Endothelial cell of umbilical vein (primary cell): ENCODE results near the gene IBA57. TPM values are rescaled to one million over a fixed set of nuclear protein-coding genes. Genes with fewer than 3 reads are reported as not detected.

Experiments used
- BruUV-seq: library from RNA; stranded (reverse); fragments of 400-500 nt; replicated peaks from 2 replicates; lab custom pipeline; 2021; lab: Mats Ljungman, UMichigan
- CTCF ChIA-PET: fragments of 300-600, 350-600 bp; sonication (Branson Sonifier 250); formaldehyde crosslinking; loops from one replicate; lab custom pipeline; 2021; ENCODE audit warnings: antibody characterized with exemption, inconsistent platforms; lab: Charles Lee
- POLR2A ChIA-PET: fragments of 300-600, 350-600 bp; sonication (Branson Sonifier 250); formaldehyde crosslinking; loops from one replicate; lab custom pipeline; 2021; ENCODE audit warnings: antibody characterized with exemption, inconsistent platforms; lab: Charles Lee
- DNase-seq: peaks from one replicate; pipeline ENCODE4 v3.0.0-alpha.2; 2011; ENCODE audit warnings: low read depth, low spot score
- FAIRE-seq: peaks from 2 replicates; lab custom pipeline; 2011; peaks lifted over from hg19 to GRCh38; lab: Jason Lieb, UNC
- H2AFZ ChIP-seq: 2 replicates; pipeline ENCODE4 v1.6.0; 2012; ENCODE audit warnings: low read depth, low read length, control low read depth, inconsistent platforms
- H3K27ac ChIP-seq: 2 replicates; pipeline ENCODE4 v1.5.1; 2011; ENCODE audit warnings: low read depth, mild to moderate bottlenecking, control low read depth, low read length, moderate library complexity; ENCODE audit not compliant: insufficient read depth
- H3K27me3 ChIP-seq, 2 experiments: 2 replicates each; pipeline versions ENCODE4 v1.6.0 to v1.6.1; 2011; ENCODE audit warnings: low read length in 2 of 2, mixed read lengths in 1 of 2; ENCODE audit not compliant: control insufficient read depth in 2 of 2, insufficient read depth in 2 of 2
- H3K36me3 ChIP-seq, 2 experiments: 2 replicates in 1 of 2; 3 replicates in 1 of 2; pipeline ENCODE4 v1.5.1; 2011; ENCODE audit warnings: low read length in 2 of 2, mild to moderate bottlenecking in 1 of 2, moderate library complexity in 1 of 2; ENCODE audit not compliant: control insufficient read depth in 2 of 2, insufficient read depth in 2 of 2; ENCODE audit errors: extremely low read depth in 1 of 2
- H3K4me1 ChIP-seq: 3 replicates; pipeline ENCODE4 v1.5.1; 2011; ENCODE audit warnings: mild to moderate bottlenecking, low read length; ENCODE audit not compliant: control insufficient read depth, insufficient read depth; ENCODE audit errors: extremely low read depth
- H3K4me2 ChIP-seq: 2 replicates; pipeline ENCODE4 v1.6.1; 2011; ENCODE audit warnings: low read length, control low read depth, mixed read lengths; ENCODE audit not compliant: insufficient read depth
- H3K4me3 ChIP-seq, 3 experiments: fragments of 200-600 bp in 1 of 3; sonication (generic), shearing (Covaris generic) in 1 of 3; replicated peaks in 1 of 3; 2 replicates each; pipeline ENCODE4 v1.5.1; 2011 to 2016; ENCODE audit warnings: control low read depth in 3 of 3, low read length in 3 of 3, mild to moderate bottlenecking in 2 of 3, inconsistent platforms in 1 of 3, low read depth in 1 of 3, moderate library complexity in 1 of 3; ENCODE audit not compliant: insufficient read depth in 1 of 3
- H3K79me2 ChIP-seq: 2 replicates; pipeline ENCODE4 v1.6.0; 2012; ENCODE audit warnings: low read length, inconsistent platforms; ENCODE audit not compliant: control insufficient read depth, insufficient read depth
- H3K9ac ChIP-seq: replicated peaks from 2 replicates; pipeline ENCODE3; 2011; ENCODE audit warnings: low read length, control low read depth; ENCODE audit not compliant: insufficient read depth; ENCODE audit errors: extremely low read depth
- H3K9me1 ChIP-seq: replicated peaks from 3 replicates; pipeline ENCODE4 v1.6.0; 2011; ENCODE audit warnings: mild to moderate bottlenecking, low read length; ENCODE audit not compliant: control insufficient read depth, insufficient read depth; ENCODE audit errors: extremely low read depth
- H3K9me3 ChIP-seq: replicated peaks from 2 replicates; pipeline ENCODE4 v1.5.1; 2012; ENCODE audit warnings: low read length, inconsistent platforms; ENCODE audit not compliant: control insufficient read depth, insufficient read depth
- H4K20me1 ChIP-seq: replicated peaks from 2 replicates; pipeline ENCODE3; 2011; ENCODE audit warnings: mild to moderate bottlenecking, low read length; ENCODE audit not compliant: control insufficient read depth, insufficient read depth; ENCODE audit errors: extremely low read depth
- CTCF ChIP-seq, 2 donors: IDR thresholded peaks; 1 replicate in 1 of 2; 2 replicates in 1 of 2; pipeline ENCODE4 v1.5.1; 2011; ENCODE audit warnings: low read length in 2 of 2, mild to moderate bottlenecking in 2 of 2, moderate library complexity in 2 of 2, control low read depth in 1 of 2, inconsistent platforms in 1 of 2, low read depth in 1 of 2; ENCODE audit not compliant: insufficient read depth in 1 of 2; ENCODE audit errors: extremely low read depth in 1 of 2
- EZH2 ChIP-seq: IDR thresholded peaks from 2 replicates; pipeline ENCODE4 v1.6.1; 2012; ENCODE audit warnings: borderline replicate concordance, low read depth, mild to moderate bottlenecking, moderate library complexity, low read length, inconsistent platforms; ENCODE audit not compliant: severe bottlenecking
- FOS ChIP-seq: IDR thresholded peaks from 2 replicates; pipeline ENCODE4 v1.6.1; 2011; ENCODE audit warnings: mild to moderate bottlenecking, low read length, moderate library complexity, borderline replicate concordance; ENCODE audit not compliant: insufficient read depth
- GATA2 ChIP-seq: IDR thresholded peaks from 2 replicates; pipeline ENCODE4 v1.7.0; 2011; ENCODE audit warnings: low read depth, mild to moderate bottlenecking, moderate library complexity, mixed read lengths, low read length; ENCODE audit not compliant: insufficient read length, insufficient read depth
- JUN ChIP-seq: IDR thresholded peaks from 2 replicates; pipeline ENCODE4 v1.6.1; 2011; ENCODE audit warnings: borderline replicate concordance, low read depth; ENCODE audit not compliant: insufficient read length, insufficient read depth
- MYC ChIP-seq: IDR thresholded peaks from one replicate; pipeline ENCODE4 v1.6.1; 2011; ENCODE audit warnings: mild to moderate bottlenecking, low read depth, low read length
- POLR2A ChIP-seq: IDR thresholded peaks from 2 replicates; pipeline ENCODE4 v1.6.1; 2012; ENCODE audit warnings: low read depth, mild to moderate bottlenecking, control low read depth, low read length
- POLR2AphosphoS5 ChIP-seq: IDR thresholded peaks from 2 replicates; pipeline ENCODE4 v1.6.1; 2012; ENCODE audit warnings: low read depth, mild to moderate bottlenecking, control low read depth, low read length, moderate library complexity; ENCODE audit not compliant: insufficient read depth
- dilution Hi-C: fragments of 300-500 bp; cut with MboI; formaldehyde crosslinking; loops from one replicate; pipeline ENCODE4 v1.15.0; 2019; ENCODE audit warnings: low sequenced_read_pairs; ENCODE audit not compliant: extremely low pct_ligation_motif_present
- intact Hi-C: fragments of 100-400 bp; cut with micrococcal nuclease; formaldehyde crosslinking; loops from one replicate; pipeline ENCODE4 v1.10.0; 2022
- polyA plus RNA-seq, 4 experiments: library from polyadenylated mRNA; depleted of rRNA in 3 of 4; stranded (reverse) in 3 of 4; unstranded in 1 of 4; fragments of >200 nt; gene quantifications; 2 replicates each; pipeline versions ENCODE4 v1.2.1 to v1.2.3, GENCODE V29; 2011 to 2012; ENCODE audit warnings: missing spikeins in 1 of 4
- total RNA-seq: library from RNA; stranded (reverse); gene quantifications from 2 replicates; pipeline ENCODE4 v1.2.3, GENCODE V29; 2021
- TF ChIP-seq, protein P1 (sequence below): IDR thresholded peaks from 2 replicates; pipeline ENCODE4 v1.6.1; 2011; ENCODE audit not compliant: insufficient read depth, insufficient read length

Gene IBA57
- total and polyA plus RNA-seq, 2 donors (not counting 3 experiments of a cell fraction or from before 2014, with no cell fraction given): 3.4 to 7.7 TPM

- DNase-seq (no peak), FAIRE-seq (no peak)
- H3K9me1 ChIP-seq: no peaks in the 10 kb centered on the region
- POLR2A ChIA-PET: no interaction called here
- intact Hi-C loops (no loop called here), dilution Hi-C loops (loop anchor here (10.0 kb wide), 1 partner anchor 64 kb away; no protein-coding TSS in a partner anchor)
- TF ChIP-seq CTCF (IDR thresholded peaks at IDR 0.05; ENCODE audit: extremely low read depth in 1 of 2, insufficient read depth in 1 of 2, low read depth in 1 of 2, low read length in 2 of 2) (no peak), MYC (no peak), EZH2 (no peak), FOS (no peak), JUN (no peak), POLR2AphosphoS5 (no peak), GATA2 (no peak), POLR2A (no peak)
- TF ChIP-seq, protein P1, sequence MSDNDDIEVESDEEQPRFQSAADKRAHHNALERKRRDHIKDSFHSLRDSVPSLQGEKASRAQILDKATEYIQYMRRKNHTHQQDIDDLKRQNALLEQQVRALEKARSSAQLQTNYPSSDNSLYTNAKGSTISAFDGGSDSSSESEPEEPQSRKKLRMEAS: no peak
- no peak overlapping the region for H2AFZ ChIP-seq
- peaks cover 20 to 21% of the 10 kb centered on the region in 2 experiments for H3K27me3 ChIP-seq
- no TSS peak for BruUV-seq
- no peaks in the 10 kb centered on the region for H3K79me2 ChIP-seq
- no peak overlapping the region for H3K4me3 ChIP-seq
- CTCF ChIA-PET: interaction anchor here (1.4 to 1.5 kb wide), 2 partner anchors 10 to 121 kb away, joined by 6 to 7 read pairs; no protein-coding TSS in a partner anchor
- H3K9me3 ChIP-seq: no peaks in the 10 kb centered on the region
- no peak overlapping the region for H3K9ac ChIP-seq
- H4K20me1 ChIP-seq: no peaks in the 10 kb centered on the region
- no peak overlapping the region for H3K27ac ChIP-seq
- H3K4me2 ChIP-seq: no peak overlapping the region
- H3K4me1 ChIP-seq: no peaks in the 10 kb centered on the region
- H3K36me3 ChIP-seq: no peaks in the 10 kb centered on the region
Measured at GRCh38 chr1:228120857-228121489, 44.6 kb upstream of the IBA57 start.
